ENCODE measurements around the gene WDR18. TPM values are rescaled to one million over a fixed set of nuclear protein-coding genes. Genes with fewer than 3 reads are reported as not detected.

The WDR18 gene
- total RNA-seq, 6 experiments from 2014 or later: 47.5 to 55.8 (median 51.3) TPM

DNA sequence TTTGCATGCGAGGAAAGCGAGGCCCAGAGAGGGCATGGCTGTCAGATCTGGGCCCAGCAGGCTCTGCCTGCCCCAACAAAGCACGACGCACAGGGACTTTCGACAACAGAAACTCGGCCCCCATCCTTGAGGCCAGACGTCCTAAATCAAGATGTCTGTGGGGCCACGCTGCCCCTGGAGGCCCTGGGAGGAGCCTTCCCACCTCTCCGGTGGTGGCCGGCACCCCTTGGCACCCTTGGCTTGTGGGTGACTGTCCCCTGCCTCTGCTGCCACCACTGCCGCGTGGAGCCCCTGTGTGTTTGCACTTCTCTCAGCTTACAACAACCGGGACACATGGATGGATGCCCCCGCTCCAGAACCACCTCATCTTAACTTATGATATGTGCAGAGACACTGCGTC lies 4.4 kb downstream of the WDR18 start:
- no peak overlapping the region for H3K4me3 Mint-ChIP-seq
- DNase-seq: no peak
- peaks cover 17% of the 10 kb centered on the region for H3K4me1 Mint-ChIP-seq (ENCODE audit: low read depth)
- peaks cover 4% of the 10 kb centered on the region for H3K36me3 Mint-ChIP-seq (ENCODE audit: low read depth)
- TF ChIP-seq, protein P1, sequence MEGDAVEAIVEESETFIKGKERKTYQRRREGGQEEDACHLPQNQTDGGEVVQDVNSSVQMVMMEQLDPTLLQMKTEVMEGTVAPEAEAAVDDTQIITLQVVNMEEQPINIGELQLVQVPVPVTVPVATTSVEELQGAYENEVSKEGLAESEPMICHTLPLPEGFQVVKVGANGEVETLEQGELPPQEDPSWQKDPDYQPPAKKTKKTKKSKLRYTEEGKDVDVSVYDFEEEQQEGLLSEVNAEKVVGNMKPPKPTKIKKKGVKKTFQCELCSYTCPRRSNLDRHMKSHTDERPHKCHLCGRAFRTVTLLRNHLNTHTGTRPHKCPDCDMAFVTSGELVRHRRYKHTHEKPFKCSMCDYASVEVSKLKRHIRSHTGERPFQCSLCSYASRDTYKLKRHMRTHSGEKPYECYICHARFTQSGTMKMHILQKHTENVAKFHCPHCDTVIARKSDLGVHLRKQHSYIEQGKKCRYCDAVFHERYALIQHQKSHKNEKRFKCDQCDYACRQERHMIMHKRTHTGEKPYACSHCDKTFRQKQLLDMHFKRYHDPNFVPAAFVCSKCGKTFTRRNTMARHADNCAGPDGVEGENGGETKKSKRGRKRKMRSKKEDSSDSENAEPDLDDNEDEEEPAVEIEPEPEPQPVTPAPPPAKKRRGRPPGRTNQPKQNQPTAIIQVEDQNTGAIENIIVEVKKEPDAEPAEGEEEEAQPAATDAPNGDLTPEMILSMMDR (IDR thresholded peaks at IDR 0.05): no peak
- no peak overlapping the region for H3K27ac Mint-ChIP-seq
- H3K27me3 Mint-ChIP-seq (ENCODE audit: insufficient read depth): peaks cover 9% of the 10 kb centered on the region
- H3K9me3 Mint-ChIP-seq: no peaks in the 10 kb centered on the region

DNA sequence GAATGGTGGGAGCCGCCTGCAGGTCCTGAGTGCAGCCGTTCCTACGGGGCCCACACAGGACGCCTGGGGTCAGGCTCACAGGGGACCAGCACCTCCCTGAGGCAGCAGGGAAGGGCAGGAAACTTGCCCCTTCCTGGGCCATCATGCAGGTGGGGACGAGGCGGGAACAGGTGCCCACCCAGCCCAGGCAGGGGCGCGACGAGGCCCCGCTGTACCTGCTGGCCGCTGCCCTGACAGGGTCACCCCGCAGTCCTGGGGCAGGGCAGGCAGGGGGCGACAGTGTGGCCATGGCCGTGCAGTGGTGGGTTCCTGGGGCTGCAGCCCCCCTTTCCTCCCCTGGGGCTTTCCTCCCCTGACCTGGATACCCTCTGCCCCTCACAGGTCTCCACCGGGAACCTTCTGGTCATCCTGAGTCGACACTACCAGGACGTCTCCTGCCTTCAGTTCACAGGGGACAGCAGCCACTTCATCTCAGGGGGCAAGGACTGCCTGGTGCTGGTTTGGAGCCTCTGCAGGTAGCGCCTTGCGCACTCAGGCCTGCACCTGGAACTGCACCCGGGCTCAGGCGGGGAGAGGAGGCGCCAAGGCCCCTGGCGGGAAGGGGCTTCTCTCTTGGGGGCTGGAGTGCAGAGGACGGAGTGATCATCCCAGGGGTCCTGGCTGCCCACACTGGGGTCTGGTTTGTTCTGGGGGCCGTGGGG lies 5.4 kb downstream of the WDR18 start:
- Mint-ChIP-seq H3K27ac (no peak overlapping the region), H3K9me3 (no peaks in the 10 kb centered on the region), H3K4me3 (no peak overlapping the region), H3K36me3 (ENCODE audit: low read depth) (peaks cover 4% of the 10 kb centered on the region), H3K4me1 (ENCODE audit: low read depth) (peaks cover 13% of the 10 kb centered on the region), H3K27me3 (ENCODE audit: insufficient read depth) (peaks cover 7% of the 10 kb centered on the region; the same call in 1 of the 2 replicates)
- no peak for DNase-seq
- TF ChIP-seq, protein P1 (IDR thresholded peaks at IDR 0.05): peak; percentile 65

DNA sequence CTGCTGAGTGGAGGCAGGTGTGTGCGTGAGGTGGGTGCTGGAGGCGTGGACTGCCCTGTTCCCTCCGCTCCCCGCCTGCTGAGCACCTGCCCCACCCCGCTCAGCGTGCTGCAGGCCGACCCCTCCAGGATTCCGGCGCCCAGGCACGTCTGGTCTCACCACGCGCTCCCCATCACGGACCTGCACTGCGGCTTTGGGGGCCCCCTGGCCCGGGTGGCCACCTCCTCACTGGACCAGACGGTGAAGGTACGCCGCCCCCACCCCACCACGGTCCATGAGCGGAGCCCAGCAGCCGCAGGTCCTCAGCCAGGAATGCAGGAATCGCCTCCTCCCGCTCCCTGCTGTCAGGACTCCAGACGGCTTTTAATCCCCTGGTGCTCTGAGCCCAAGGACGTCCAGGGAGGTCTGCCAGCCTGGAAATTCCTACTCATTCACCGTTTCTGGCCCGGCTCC lies 6.0 kb downstream of the WDR18 start:
- DNase-seq: no peak
- Mint-ChIP-seq H3K27me3 (ENCODE audit: insufficient read depth) (peaks cover 2% of the 10 kb centered on the region; the same call in 1 of the 2 replicates), H3K4me3 (no peak overlapping the region), H3K4me1 (ENCODE audit: low read depth) (peaks cover 7% of the 10 kb centered on the region), H3K27ac (no peak overlapping the region), H3K9me3 (no peaks in the 10 kb centered on the region), H3K36me3 (ENCODE audit: low read depth) (peaks cover 4% of the 10 kb centered on the region; the same call in 1 of the 2 replicates)
- TF ChIP-seq, protein P1 (IDR thresholded peaks at IDR 0.05): no peak

DNA sequence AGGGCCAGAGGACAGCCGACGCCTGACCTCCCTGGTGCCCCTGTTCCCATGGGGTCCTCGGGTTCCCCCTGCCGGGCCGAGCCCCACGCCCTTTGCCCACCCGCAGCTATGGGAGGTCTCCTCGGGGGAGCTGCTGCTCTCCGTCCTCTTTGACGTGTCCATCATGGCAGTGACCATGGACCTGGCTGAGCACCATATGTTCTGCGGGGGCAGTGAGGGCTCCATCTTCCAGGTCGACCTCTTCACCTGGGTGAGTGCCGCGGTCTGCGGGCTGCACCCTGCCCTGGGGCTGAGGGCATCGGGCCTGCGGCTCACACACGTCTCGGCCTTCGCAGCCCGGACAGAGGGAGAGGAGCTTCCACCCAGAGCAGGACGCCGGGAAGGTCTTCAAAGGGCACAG lies 6.6 kb downstream of the WDR18 start:
- H3K36me3 Mint-ChIP-seq (ENCODE audit: low read depth): peaks cover 4% of the 10 kb centered on the region; the same call in 1 of the 2 replicates
- no peak overlapping the region for H3K27ac Mint-ChIP-seq
- TF ChIP-seq, protein P1 (IDR thresholded peaks at IDR 0.05): no peak
- no peak overlapping the region for H3K4me3 Mint-ChIP-seq
- peaks cover 4% of the 10 kb centered on the region; the same call in 1 of the 2 replicates for H3K27me3 Mint-ChIP-seq (ENCODE audit: insufficient read depth)
- no peaks in the 10 kb centered on the region for H3K9me3 Mint-ChIP-seq
- DNase-seq: no peak
- H3K4me1 Mint-ChIP-seq (ENCODE audit: low read depth): peaks cover under 1% of the 10 kb centered on the region

DNA sequence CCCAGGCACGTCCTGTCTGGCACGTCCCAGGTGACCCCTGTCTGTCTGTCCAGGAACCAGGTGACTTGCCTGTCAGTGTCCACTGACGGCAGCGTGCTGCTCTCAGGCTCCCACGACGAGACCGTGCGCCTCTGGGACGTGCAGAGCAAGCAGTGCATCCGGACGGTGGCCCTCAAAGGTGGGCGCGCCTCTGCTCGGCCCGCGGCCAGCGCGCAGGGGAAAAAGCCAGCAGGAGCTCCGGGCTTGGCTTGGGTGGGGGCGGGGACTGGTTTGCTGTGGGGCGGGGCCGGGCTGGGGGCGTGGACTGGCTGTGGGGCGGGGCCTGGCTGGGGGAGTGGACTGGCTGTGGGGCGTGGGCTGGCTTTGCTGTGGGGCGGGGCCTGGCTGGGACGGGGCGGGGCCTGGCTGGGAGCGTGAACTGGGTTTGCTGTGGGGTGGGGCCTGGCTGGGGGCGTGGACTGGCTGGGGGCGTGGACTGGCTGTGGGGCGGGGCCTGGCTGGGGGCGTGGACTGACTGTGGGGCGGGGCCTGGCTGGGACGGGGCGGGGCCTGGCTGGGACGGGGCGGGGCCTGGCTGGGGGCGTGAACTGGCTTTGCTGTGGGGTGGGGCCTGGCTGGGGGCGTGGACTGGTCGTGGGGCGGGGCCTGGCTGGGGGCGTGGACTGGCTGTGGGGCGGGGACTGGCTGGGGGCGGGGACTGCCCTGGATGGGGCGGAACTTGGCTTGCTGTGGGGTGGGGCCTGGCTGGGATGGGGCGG lies 7.2 kb downstream of the WDR18 start:
- Mint-ChIP-seq H3K36me3 (ENCODE audit: low read depth) (peaks cover 4% of the 10 kb centered on the region; the same call in 1 of the 2 replicates), H3K4me3 (no peak overlapping the region), H3K27ac (no peak overlapping the region), H3K4me1 (ENCODE audit: low read depth) (peaks cover 2% of the 10 kb centered on the region; the same call in 1 of the 2 replicates), H3K27me3 (ENCODE audit: insufficient read depth) (peaks cover 6% of the 10 kb centered on the region; the same call in 1 of the 2 replicates), H3K9me3 (no peaks in the 10 kb centered on the region)
- peak; percentile 65 for DNase-seq
- TF ChIP-seq, protein P1 (IDR thresholded peaks at IDR 0.05): no peak

Data from HFFc6 (cell line).